NCI-H2081 (cell line): Measurements from ENCODE around the gene MSX2.

ENCODE experiments used
- DNase-seq, 2 experiments: peaks; one replicate each; lab custom pipeline; 2025; lab: John Stamatoyannopoulos, UW

Gene MSX2

GRCh38 chr5:174724484-174725260 is at the start of gene MSX2:
TSS of gene MSX2 (plus strand) at chr5:174724582. CDS start at chr5:174724660, 78 bp downstream.
- DNase-seq, result no peak

GRCh38 chr5:174675110-174675509 is 49.3 kb upstream of the MSX2 start:
- no peak for DNase-seq

GRCh38 chr5:174675916-174676315 is 48.5 kb upstream of the MSX2 start:
- DNase-seq, result no peak

GRCh38 chr5:174678107-174678506 is 46.3 kb upstream of the MSX2 start:
- no peak for DNase-seq

- DNase-seq, result no peak
Observed at GRCh38 chr5:174680901-174681565, 43.3 kb upstream of the MSX2 start.

GRCh38 chr5:174687503-174687902 is 36.9 kb upstream of the MSX2 start:
- DNase-seq, result no peak

GRCh38 chr5:174688441-174689354 is 35.7 kb upstream of the MSX2 start:
- DNase-seq, result no peak

GRCh38 chr5:174690271-174690670 is 34.1 kb upstream of the MSX2 start:
- DNase-seq, result no peak

GRCh38 chr5:174692381-174692780 is 32.0 kb upstream of the MSX2 start:
- no peak for DNase-seq

GRCh38 chr5:174692982-174693422 is 31.4 kb upstream of the MSX2 start:
- no peak for DNase-seq

GRCh38 chr5:174693697-174694385 is 30.5 kb upstream of the MSX2 start:
- DNase-seq, result no peak

- no peak for DNase-seq
Observed at GRCh38 chr5:174694611-174695010, 29.8 kb upstream of the MSX2 start.

GRCh38 chr5:174698156-174698555 is 26.2 kb upstream of the MSX2 start:
- DNase-seq, result no peak

- no peak for DNase-seq
Observed at GRCh38 chr5:174699131-174699530, 25.3 kb upstream of the MSX2 start.

GRCh38 chr5:174706997-174707572 is 17.3 kb upstream of the MSX2 start:
- DNase-seq, result no peak

- no peak for DNase-seq
Observed at GRCh38 chr5:174707671-174708070, 16.7 kb upstream of the MSX2 start.

GRCh38 chr5:174708476-174709207 is 15.7 kb upstream of the MSX2 start:
- no peak for DNase-seq

- no peak for DNase-seq
Observed at GRCh38 chr5:174714751-174715150, 9.6 kb upstream of the MSX2 start.

- no peak for DNase-seq
Observed at GRCh38 chr5:174715804-174716203, 8.6 kb upstream of the MSX2 start.

- DNase-seq, result no peak
Observed at GRCh38 chr5:174717826-174718455, 6.4 kb upstream of the MSX2 start.
